Liver (tissue), 3 donors: Measurements from ENCODE around the gene UBE3B.

Experiments used
- FOXA1 ChIP-seq: IDR thresholded peaks from 2 replicates; pipeline ENCODE4 v1.6.1; 2016; ENCODE audit warnings: antibody characterized with exemption
- FOXA2 ChIP-seq: IDR thresholded peaks from 2 replicates; pipeline ENCODE4 v1.6.1; 2016; ENCODE audit warnings: antibody characterized with exemption
- GABPA ChIP-seq, 2 donors: IDR thresholded peaks in 1 of 2; conservative IDR thresholded peaks in 1 of 2; 2 replicates each; pipeline ENCODE4 v1.6.1; 2016; ENCODE audit warnings: antibody characterized with exemption in 2 of 2, mild to moderate bottlenecking in 1 of 2, moderate library complexity in 1 of 2
- JUND ChIP-seq, 2 donors: IDR thresholded peaks; 2 replicates each; pipeline ENCODE4 v1.6.1; 2016; ENCODE audit warnings: antibody characterized with exemption in 2 of 2
- MAX ChIP-seq: IDR thresholded peaks from 2 replicates; pipeline ENCODE4 v1.6.1; 2016; ENCODE audit warnings: antibody characterized with exemption
- RAD21 ChIP-seq, 2 donors: IDR thresholded peaks; 2 replicates each; pipeline ENCODE4 v1.6.1; 2016; ENCODE audit warnings: antibody characterized with exemption in 2 of 2, mild to moderate bottlenecking in 2 of 2
- TAF1 ChIP-seq: conservative IDR thresholded peaks from 2 replicates; pipeline ENCODE4 v1.6.1; 2016; ENCODE audit warnings: antibody characterized with exemption, mild to moderate bottlenecking
- YY1 ChIP-seq: IDR thresholded peaks from 2 replicates; pipeline ENCODE4 v1.6.1; 2016; ENCODE audit warnings: antibody characterized with exemption, mild to moderate bottlenecking
- ZBTB33 ChIP-seq: IDR thresholded peaks from 2 replicates; pipeline ENCODE4 v1.6.1; 2016; ENCODE audit warnings: antibody characterized with exemption
- TF ChIP-seq, protein P1 (sequence below): fragments of 150-350 bp; IDR thresholded peaks from 2 replicates; pipeline ENCODE4 v1.5.1; 2017; ENCODE audit warnings: improper control_type of control experiment, low read depth, low read length; ENCODE audit not compliant: missing input control
- TF ChIP-seq, protein P2 (sequence below): IDR thresholded peaks from 2 replicates; pipeline ENCODE4 v1.6.1; 2016; ENCODE audit warnings: antibody characterized with exemption
- TF ChIP-seq, protein P3 (sequence below): IDR thresholded peaks from 2 replicates; pipeline ENCODE4 v1.6.1; 2016; ENCODE audit warnings: antibody characterized with exemption, mild to moderate bottlenecking
- donor health status: healthy.
- donor health status: healthy.

- TF ChIP-seq, protein P1, sequence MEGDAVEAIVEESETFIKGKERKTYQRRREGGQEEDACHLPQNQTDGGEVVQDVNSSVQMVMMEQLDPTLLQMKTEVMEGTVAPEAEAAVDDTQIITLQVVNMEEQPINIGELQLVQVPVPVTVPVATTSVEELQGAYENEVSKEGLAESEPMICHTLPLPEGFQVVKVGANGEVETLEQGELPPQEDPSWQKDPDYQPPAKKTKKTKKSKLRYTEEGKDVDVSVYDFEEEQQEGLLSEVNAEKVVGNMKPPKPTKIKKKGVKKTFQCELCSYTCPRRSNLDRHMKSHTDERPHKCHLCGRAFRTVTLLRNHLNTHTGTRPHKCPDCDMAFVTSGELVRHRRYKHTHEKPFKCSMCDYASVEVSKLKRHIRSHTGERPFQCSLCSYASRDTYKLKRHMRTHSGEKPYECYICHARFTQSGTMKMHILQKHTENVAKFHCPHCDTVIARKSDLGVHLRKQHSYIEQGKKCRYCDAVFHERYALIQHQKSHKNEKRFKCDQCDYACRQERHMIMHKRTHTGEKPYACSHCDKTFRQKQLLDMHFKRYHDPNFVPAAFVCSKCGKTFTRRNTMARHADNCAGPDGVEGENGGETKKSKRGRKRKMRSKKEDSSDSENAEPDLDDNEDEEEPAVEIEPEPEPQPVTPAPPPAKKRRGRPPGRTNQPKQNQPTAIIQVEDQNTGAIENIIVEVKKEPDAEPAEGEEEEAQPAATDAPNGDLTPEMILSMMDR = no peak
- TF ChIP-seq RAD21 (IDR thresholded peaks at IDR 0.05) = no peak
- TF ChIP-seq, protein P2, sequence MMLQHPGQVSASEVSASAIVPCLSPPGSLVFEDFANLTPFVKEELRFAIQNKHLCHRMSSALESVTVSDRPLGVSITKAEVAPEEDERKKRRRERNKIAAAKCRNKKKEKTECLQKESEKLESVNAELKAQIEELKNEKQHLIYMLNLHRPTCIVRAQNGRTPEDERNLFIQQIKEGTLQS = no peak
- TF ChIP-seq JUND (IDR thresholded peaks at IDR 0.05) = no peak
- TF ChIP-seq YY1 = no peak
- no peak for TF ChIP-seq ZBTB33
- TF ChIP-seq FOXA1 = no peak
- no peak for TF ChIP-seq MAX
- TF ChIP-seq TAF1 = no peak
- no peak for TF ChIP-seq FOXA2
- no peak for TF ChIP-seq GABPA (IDR thresholded peaks at IDR 0.05 in 1 of 2, conservative IDR thresholded peaks at IDR 0.05 in 1 of 2)
- TF ChIP-seq, protein P3, sequence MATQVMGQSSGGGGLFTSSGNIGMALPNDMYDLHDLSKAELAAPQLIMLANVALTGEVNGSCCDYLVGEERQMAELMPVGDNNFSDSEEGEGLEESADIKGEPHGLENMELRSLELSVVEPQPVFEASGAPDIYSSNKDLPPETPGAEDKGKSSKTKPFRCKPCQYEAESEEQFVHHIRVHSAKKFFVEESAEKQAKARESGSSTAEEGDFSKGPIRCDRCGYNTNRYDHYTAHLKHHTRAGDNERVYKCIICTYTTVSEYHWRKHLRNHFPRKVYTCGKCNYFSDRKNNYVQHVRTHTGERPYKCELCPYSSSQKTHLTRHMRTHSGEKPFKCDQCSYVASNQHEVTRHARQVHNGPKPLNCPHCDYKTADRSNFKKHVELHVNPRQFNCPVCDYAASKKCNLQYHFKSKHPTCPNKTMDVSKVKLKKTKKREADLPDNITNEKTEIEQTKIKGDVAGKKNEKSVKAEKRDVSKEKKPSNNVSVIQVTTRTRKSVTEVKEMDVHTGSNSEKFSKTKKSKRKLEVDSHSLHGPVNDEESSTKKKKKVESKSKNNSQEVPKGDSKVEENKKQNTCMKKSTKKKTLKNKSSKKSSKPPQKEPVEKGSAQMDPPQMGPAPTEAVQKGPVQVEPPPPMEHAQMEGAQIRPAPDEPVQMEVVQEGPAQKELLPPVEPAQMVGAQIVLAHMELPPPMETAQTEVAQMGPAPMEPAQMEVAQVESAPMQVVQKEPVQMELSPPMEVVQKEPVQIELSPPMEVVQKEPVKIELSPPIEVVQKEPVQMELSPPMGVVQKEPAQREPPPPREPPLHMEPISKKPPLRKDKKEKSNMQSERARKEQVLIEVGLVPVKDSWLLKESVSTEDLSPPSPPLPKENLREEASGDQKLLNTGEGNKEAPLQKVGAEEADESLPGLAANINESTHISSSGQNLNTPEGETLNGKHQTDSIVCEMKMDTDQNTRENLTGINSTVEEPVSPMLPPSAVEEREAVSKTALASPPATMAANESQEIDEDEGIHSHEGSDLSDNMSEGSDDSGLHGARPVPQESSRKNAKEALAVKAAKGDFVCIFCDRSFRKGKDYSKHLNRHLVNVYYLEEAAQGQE = no peak
These were observed 19.3 kb upstream of the UBE3B start for GRCh38 chr12:109458086-109458485.
